Chondrocyte (in vitro differentiated cells): Measurements from ENCODE around the gene UNC5A. TPM values are rescaled to one million over a fixed set of nuclear protein-coding genes. Genes with fewer than 3 reads are reported as not detected.

Experiments
- DNase-seq: peaks from one replicate; pipeline ENCODE4 v3.0.0; 2021; ENCODE audit warnings: mixed read lengths, low spot score
- H3K27ac Mint-ChIP-seq: one replicate; pipeline ENCODE4 v1.8.0; 2021; ENCODE audit warnings: mild to moderate bottlenecking, moderate library complexity, mixed read lengths; ENCODE audit not compliant: unreplicated experiment
- H3K27me3 Mint-ChIP-seq: 2 replicates; pipeline ENCODE4 v1.8.0; 2021; ENCODE audit warnings: low read depth, mixed read lengths
- H3K36me3 Mint-ChIP-seq: 2 replicates; pipeline ENCODE4 v1.8.0; 2021; ENCODE audit warnings: low read depth, mixed read lengths
- H3K4me1 Mint-ChIP-seq: 2 replicates; pipeline ENCODE4 v1.8.0; 2021; ENCODE audit warnings: low read depth, mild to moderate bottlenecking, mixed read lengths
- H3K4me3 Mint-ChIP-seq: one replicate; pipeline ENCODE4 v1.8.0; 2021; ENCODE audit warnings: mild to moderate bottlenecking, moderate library complexity, mixed read lengths; ENCODE audit not compliant: unreplicated experiment
- H3K9me3 Mint-ChIP-seq: 2 replicates; pipeline ENCODE4 v1.8.0; 2021; ENCODE audit warnings: low read depth, mixed read lengths
- total RNA-seq: library from RNA; stranded (reverse); gene quantifications from 3 replicates; pipeline ENCODE4 v1.2.1, GENCODE V29; 2021
- TF ChIP-seq, protein P1 (sequence below): fragments of 200-600 bp; sonication (generic); IDR thresholded peaks from 2 replicates; pipeline ENCODE4 v1.5.0; 2021; ENCODE audit warnings: antibody characterized with exemption, mild to moderate bottlenecking, moderate library complexity

The UNC5A gene
- total RNA-seq, 1 donor from 2014 or later = 0.15 TPM

DNA sequence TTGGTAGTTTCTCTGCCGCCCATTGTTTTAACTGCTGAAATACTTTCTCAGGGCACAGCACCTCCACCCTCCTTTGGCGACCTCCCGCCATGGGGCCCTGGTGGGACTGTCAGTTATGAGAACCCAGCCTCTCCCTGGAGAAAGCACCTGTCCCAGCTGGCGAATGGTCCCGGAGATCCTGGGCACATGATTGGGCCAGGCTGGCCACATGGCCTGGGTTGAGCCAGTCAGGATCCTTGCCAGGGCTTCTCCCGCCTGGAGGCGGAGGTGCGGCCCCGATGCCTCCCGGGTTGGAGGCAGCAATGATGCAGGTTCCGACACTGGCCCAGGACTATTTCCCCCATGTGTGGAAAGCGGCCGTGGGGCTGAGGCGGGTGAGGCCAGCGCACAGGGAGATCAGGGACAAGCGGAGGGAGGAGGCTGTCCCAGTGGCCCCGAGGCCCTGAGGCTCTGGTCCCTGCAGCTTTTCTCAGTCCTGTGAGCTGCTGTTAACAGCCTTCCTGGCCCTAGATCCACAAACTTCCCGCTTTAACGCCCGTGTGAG, 13.6 kb downstream of the UNC5A start:
- no peaks in the 10 kb centered on the region for H3K36me3 Mint-ChIP-seq
- no peak overlapping the region for H3K27ac Mint-ChIP-seq
- DNase-seq = no peak
- H3K4me3 Mint-ChIP-seq = no peak overlapping the region
- TF ChIP-seq, protein P1, sequence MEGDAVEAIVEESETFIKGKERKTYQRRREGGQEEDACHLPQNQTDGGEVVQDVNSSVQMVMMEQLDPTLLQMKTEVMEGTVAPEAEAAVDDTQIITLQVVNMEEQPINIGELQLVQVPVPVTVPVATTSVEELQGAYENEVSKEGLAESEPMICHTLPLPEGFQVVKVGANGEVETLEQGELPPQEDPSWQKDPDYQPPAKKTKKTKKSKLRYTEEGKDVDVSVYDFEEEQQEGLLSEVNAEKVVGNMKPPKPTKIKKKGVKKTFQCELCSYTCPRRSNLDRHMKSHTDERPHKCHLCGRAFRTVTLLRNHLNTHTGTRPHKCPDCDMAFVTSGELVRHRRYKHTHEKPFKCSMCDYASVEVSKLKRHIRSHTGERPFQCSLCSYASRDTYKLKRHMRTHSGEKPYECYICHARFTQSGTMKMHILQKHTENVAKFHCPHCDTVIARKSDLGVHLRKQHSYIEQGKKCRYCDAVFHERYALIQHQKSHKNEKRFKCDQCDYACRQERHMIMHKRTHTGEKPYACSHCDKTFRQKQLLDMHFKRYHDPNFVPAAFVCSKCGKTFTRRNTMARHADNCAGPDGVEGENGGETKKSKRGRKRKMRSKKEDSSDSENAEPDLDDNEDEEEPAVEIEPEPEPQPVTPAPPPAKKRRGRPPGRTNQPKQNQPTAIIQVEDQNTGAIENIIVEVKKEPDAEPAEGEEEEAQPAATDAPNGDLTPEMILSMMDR = no peak
- H3K4me1 Mint-ChIP-seq = no peaks in the 10 kb centered on the region
- peaks cover 52% of the 10 kb centered on the region for H3K27me3 Mint-ChIP-seq
- no peaks in the 10 kb centered on the region for H3K9me3 Mint-ChIP-seq

DNA sequence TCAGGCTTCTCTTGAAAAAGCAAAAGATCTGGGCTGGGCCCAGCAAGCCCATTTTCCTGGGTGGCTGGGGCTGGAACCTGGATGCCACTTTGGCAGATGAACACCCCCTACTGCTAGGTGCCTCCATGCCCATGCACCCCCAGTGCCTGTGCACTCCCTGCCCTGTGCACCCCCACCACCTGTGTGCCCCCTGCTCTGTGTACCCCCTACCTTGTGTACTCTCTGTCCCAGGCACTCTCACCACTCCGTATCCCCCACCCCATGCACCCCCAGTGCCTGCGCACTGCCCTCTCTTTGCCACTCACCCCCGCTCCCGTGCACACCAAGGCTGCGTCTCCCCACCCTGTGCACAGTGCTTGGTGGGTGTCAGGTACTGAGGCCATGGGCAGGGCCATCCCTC, 14.2 kb downstream of the UNC5A start:
- peaks cover 45% of the 10 kb centered on the region for H3K27me3 Mint-ChIP-seq
- no peak overlapping the region for H3K27ac Mint-ChIP-seq
- no peak overlapping the region for H3K4me3 Mint-ChIP-seq
- no peak for DNase-seq
- TF ChIP-seq, protein P1 = no peak
- H3K9me3 Mint-ChIP-seq = no peaks in the 10 kb centered on the region
- no peaks in the 10 kb centered on the region for H3K36me3 Mint-ChIP-seq
- H3K4me1 Mint-ChIP-seq = no peaks in the 10 kb centered on the region

DNA sequence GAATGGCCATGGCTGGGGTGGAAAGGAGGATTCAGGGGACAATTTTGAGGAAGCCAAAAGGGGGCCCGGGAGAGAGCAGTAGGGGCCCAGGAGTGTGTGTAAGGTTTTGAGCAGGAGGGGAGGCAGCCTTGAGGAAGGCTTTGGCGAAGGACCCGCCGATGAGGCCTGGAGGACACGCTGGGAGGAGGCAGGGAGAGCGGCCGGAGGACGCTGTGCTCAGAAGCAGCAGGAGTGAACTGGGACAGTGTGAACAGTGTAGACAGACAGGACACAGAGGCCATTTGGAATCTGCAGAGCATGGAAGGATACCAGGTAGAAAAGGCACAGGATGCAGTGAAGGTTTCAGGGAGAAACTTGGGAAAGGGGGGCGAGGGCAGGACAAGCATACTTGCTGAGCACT, 14.9 kb downstream of the UNC5A start:
- H3K4me1 Mint-ChIP-seq = no peaks in the 10 kb centered on the region
- no peak overlapping the region for H3K4me3 Mint-ChIP-seq
- TF ChIP-seq, protein P1 = no peak
- H3K27ac Mint-ChIP-seq = no peak overlapping the region
- H3K36me3 Mint-ChIP-seq = no peaks in the 10 kb centered on the region
- peaks cover 44% of the 10 kb centered on the region for H3K27me3 Mint-ChIP-seq
- DNase-seq = no peak
- no peaks in the 10 kb centered on the region for H3K9me3 Mint-ChIP-seq

DNA sequence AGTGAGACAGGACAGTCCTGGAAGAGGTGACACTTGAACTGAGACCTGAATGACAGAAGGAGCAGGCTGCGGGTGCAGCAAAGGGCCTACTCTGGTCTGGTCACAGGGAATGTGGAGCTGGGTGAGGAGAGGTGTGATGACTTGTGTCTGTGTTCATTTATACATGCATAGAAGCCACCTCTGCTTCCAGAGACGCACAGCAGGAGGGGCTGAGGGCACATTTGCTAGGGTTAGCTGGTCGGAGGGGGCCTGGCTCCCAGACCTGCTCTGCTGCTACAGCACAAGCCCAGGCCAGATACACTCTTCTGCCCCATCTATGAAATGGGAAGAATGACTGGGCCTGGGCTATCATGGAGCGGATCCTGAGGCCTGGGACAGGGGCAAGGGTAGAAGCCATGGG, 15.6 kb downstream of the UNC5A start:
- no peak for DNase-seq
- TF ChIP-seq, protein P1 = no peak
- H3K27ac Mint-ChIP-seq = no peak overlapping the region
- no peaks in the 10 kb centered on the region for H3K4me1 Mint-ChIP-seq
- no peaks in the 10 kb centered on the region for H3K36me3 Mint-ChIP-seq
- H3K27me3 Mint-ChIP-seq = peaks cover 39% of the 10 kb centered on the region
- no peak overlapping the region for H3K4me3 Mint-ChIP-seq
- H3K9me3 Mint-ChIP-seq = no peaks in the 10 kb centered on the region

DNA sequence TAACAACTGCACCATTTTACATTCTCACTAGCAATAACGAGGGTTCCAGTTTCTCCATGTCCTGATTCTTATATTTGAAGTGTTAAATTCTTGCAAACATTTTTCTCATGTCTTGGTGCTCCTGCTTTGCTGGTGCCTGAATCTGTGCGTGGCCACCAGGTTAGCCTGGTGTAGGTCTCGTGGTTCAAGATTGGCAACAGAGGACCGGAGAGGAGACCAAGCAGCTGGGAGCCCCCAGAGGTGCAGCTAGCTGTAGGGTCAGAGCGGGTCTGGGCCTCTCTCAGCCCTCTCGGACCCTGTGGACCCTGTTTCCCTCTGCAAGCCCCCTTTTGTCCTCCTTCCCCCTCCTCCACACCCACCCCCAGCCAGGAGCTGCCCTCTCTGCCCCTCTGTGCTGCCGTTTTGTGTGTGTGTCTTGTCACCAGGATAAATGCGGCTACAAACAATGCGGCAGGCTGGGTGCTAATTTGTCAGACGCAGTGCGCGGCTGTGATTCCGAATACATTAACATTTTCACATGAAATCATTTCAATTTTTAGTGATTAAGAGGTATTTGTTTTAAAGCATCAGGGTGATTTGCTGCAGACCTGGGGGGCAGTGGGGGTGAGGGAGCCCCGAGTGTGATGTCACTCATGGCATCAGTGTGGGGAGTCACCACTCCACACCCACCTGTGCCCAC, 17.5 kb downstream of the UNC5A start:
- Mint-ChIP-seq H3K27me3 (peaks cover 39% of the 10 kb centered on the region), H3K27ac (no peak overlapping the region)

More for the DNA sequence above, 17.5 kb downstream of the UNC5A start:
- Mint-ChIP-seq H3K36me3 (no peaks in the 10 kb centered on the region), H3K4me3 (no peak overlapping the region), H3K4me1 (no peaks in the 10 kb centered on the region), H3K9me3 (no peaks in the 10 kb centered on the region)
- DNase-seq = no peak
- TF ChIP-seq, protein P1 = no peak
